ENCODE results near the gene COASY.
"Not testable (repeated sequence)": the region's sequence is repeated elsewhere in the genome, so short reads cannot be mapped to it uniquely, and the experiment has no call there.

COASY gene

GRCh38 chr17:42531455-42532354 lies 30.2 kb upstream of the COASY start:
- DNase-seq: peak in 1 of 2 experiments; percentile 14

DNA sequence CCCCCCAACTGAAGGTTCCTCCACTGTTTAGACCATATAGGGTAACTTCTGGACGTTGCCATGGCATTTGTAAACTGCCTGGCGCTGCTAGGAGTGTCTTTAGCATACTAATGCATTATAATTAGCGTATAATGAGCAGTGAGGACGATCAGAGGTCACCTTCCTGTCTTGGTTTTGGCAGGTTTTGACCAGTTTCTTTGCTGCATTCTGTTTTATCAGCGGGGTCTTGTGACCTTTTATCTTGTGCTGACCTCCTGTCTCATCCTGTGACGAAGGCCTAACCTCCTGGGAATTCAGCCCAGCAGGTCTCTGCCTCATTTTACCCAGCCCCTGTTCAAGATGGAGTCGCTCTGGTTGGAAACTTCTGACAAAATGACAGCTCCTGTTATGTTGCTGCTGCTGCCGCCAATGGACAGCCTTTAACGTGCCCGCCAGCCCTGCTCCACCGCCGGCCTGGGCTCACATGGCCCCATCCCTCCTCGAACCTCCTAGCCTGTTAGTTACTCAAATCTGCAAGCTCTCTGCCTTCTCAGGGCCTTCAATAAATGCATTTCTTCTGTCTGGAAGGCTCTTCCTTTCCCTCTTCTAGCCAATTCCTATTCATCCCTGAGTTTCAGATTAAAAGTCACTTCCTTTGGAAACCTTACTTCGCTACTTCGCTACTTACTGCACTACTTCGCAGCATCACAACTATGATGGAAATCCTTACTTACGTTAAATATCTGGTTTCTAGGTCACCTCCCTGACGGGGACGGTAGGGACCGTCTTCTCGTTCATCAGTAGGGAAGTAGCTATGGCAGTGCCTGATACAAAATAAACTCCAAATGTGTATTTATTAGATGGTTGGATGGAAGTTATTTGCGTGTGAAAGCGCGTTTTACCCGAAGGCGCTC lies 26.5 kb upstream of the COASY start:
- DNase-seq: peak; percentile 69 to 82

DNA sequence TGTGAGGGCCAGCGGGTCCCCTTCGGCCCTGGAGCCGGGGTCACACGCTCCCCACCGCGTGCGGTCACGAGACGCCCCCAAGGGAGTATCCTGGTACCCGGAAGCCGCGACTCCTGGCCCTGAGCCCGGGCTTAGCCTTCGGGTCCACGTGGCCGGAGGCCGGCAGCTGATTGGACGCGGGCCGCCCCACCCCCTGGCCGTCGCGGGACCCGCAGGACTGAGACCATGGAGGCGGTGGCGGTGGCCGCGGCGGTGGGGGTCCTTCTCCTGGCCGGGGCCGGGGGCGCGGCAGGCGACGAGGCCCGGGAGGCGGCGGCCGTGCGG lies 25.9 kb upstream of the COASY start, which contains the start of gene NAGLU:
Gene NAGLU, plus strand, starts transcription at position 194 of the 324 bp plus-strand sequence. Its CDS starts 32 bp downstream, at position 226.
- peak; percentile 80 to 82 for DNase-seq

- peak; percentile 26 to 31 for DNase-seq
Observed at GRCh38 chr17:42536372-42537155, 25.4 kb upstream of the COASY start.

DNA sequence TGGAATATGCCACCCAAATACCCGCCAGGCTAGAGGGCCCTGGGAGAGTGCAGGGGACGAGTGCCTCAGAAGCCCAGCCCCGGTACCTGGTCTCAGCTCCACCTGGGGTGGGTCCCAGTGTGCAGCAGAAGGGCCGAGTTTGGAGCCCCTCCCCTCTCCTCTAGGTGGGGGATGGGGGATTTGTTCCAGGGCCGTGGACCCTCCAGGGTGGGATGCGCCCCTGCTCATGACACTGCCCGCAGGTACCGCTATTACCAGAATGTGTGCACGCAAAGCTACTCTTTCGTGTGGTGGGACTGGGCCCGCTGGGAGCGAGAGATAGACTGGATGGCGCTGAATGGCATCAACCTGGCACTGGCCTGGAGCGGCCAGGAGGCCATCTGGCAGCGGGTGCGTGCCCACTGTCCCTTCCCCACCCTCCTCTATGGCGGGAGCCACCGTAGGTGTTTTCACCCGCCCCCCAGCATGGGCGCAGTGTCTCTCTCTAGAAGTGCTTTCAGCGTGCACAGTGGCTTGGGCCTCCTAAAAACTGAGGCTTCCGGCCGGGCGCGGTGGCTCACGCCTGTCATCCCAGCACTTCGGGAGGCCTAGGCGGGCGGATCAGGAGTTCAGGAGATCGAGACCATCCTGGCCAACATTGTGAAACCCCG lies 24.7 kb upstream of the COASY start:
- no peak for DNase-seq

GRCh38 chr17:42537826-42538451 lies 24.0 kb upstream of the COASY start:
- DNase-seq: no peak

GRCh38 chr17:42538482-42538881 lies 23.5 kb upstream of the COASY start:
- DNase-seq: no peak

DNA sequence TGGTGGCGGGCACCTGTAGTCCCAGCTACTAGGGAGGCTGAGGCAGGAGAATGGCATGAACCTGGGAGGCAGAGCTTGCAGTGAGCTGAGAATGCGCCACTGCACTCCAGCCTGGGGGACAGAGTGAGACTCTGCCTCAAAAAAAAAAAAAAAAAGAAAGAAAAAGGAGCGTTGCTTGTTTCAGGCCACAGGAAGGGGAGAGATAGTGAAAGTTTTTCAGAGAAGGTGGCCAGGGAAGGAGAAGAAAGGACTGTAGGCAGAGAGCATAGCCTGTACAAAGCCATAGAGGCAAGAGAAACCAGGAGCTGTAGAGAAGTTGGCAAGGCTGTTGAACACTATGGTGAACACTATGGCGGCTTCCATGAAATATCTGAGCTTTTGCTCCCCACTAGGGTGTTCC lies 21.4 kb upstream of the COASY start:
- DNase-seq: not testable (repeated sequence)

DNA sequence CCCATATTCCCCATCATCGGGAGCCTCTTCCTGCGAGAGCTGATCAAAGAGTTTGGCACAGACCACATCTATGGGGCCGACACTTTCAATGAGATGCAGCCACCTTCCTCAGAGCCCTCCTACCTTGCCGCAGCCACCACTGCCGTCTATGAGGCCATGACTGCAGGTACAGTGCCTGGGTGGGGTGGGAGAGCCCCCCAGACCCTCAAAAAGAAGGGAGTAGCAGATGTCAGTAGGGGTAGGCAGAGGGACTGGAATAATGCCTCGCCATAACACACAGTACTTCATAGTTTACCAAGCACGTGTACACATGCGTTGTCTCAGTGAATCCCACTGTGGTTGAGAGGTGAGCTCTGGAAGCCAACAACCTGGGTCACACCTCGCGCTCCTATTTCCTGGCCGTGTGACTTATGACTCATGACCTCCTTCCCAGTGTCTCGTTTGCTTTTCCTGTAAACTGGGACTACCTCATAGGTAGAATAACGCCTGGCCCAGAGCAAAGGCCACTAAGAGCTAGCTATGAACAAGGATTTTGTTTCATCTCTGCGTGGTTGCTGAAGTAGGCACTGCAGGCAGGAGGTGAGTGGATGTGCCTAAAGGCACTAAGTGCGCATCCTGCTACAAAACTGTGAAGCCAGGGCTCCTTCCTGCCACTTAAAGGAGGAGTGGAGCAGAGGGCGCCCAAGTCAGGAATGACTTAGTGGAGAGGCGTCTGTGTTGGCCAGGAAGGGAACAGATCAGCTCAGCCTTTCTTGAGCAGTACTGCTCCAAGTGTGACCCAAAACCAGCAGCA lies 20.7 kb upstream of the COASY start:
- DNase-seq: no peak

- no peak for DNase-seq
Observed at GRCh38 chr17:42543190-42544079, 18.5 kb upstream of the COASY start.

DNA sequence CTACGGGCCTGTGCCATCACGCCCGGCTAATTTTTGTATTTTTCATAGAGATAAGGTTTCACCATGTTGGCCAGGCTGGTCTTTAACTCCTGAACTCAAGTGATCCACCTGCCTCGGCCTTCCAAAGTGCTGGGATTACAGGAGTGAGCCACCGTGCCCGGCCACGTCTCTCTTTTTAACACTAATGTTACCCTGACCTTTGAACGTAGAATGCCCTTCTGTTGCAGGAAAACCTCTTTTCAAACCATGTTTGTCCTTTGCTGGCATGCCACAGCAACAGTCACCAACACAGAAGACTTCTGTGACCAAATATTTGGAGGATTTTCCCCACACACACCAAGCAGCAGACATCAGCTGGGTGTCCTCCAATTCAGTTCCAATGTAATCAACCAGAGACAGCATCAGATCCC lies 17.1 kb upstream of the COASY start:
- no peak for DNase-seq

- not testable (repeated sequence) for DNase-seq
Observed at GRCh38 chr17:42545755-42546505, 16.0 kb upstream of the COASY start.

DNA sequence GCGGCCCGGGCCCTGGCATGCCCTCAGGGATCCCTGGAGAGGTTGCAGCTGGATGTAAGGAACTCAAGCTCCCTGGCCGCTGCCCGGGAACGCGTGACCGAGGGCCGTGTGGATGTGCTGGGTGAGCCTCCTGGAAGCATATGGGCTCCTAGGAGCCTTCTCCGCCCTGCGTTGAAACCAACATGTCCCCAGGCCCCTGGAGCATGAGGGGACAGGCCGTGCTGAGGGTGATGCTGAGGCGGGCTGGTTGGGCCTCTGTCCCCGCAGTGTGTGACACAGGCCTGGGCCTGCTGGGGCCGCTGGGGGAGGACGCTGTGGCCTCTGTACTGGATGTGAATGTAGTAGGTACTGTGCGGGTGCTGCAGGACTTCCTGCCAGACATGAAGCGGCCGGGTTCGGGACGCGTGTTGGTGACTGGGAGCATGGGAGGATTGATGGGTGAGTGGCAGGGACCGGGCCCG lies 14.9 kb upstream of the COASY start:
- no peak for DNase-seq

DNA sequence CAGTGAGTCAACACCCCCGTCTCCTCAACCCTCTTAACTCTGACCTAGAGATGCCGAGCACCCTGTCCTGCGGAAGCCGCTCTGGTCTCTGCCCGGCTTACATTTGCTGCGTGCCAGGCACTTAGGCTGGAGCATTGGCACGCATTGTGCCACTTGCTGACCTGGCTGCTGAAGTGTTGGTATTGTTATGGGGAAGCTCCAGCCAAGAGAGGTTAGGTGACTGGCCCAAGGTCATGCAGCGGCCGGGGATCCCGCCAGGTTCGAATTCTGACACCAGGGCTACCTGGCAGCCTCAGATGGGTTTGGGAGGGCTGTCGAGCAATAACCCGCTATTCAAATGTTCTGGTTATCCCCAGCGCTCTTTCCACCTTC lies 14.3 kb upstream of the COASY start:
- DNase-seq: no peak

- DNase-seq: no peak
Observed at GRCh38 chr17:42548070-42548837, 13.7 kb upstream of the COASY start.

GRCh38 chr17:42548993-42549755 lies 12.8 kb upstream of the COASY start:
- DNase-seq: no peak

DNA sequence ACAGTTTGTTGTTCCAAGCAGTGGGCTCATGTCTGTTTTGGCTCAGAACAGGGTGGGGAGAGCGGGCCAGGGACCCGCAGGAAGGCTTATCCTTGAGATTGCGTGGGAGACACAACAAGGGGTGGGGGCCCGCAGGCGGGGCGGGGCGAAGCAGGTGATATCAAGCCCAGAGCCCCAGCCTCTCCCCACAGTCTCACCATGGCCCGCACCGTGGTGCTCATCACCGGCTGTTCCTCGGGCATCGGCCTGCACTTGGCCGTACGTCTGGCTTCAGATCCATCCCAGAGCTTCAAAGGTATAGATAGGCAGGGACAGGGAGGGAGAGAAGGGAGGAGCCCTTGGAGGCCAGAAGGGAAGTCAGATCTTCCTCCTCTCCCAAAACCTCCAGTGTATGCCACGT lies 9.2 kb upstream of the COASY start, which contains the start of gene HSD17B1:
Gene HSD17B1, plus strand, starts transcription at position 188 of the 400 bp plus-strand sequence. Its CDS starts 11 bp downstream, at position 199.
- DNase-seq: not testable (repeated sequence)

Data from Kasumi-1 (cell line).